SK-N-SH (cell line): ENCODE measurements around the gene CPM. TPM values are rescaled to one million over a fixed set of nuclear protein-coding genes. Genes with fewer than 3 reads are reported as not detected.

ENCODE experiments used
- CTCF ChIA-PET: fragments of 300-600, 350-600 bp; formaldehyde crosslinking; extraction: SDS; loops from one replicate; lab custom pipeline; 2021; lab: Yijun Ruan, JAX
- POLR2A ChIA-PET: fragments of 350-600 bp; sonication (Branson Sonifier 250); formaldehyde crosslinking; extraction: SDS; loops from one replicate; lab custom pipeline; 2020; ENCODE audit warnings: antibody characterized with exemption, inconsistent platforms; lab: Yijun Ruan, JAX
- DNase-seq: peaks from one replicate; pipeline ENCODE4 v3.0.0; 2012
- H2AFZ ChIP-seq: fragments of 200-600 bp; sonication (generic); 2 replicates; pipeline ENCODE4 v1.8.1; 2016; ENCODE audit warnings: antibody characterized with exemption, mild to moderate bottlenecking, low read depth
- H3F3A ChIP-seq: fragments of 200-600 bp; sonication (generic); replicated peaks from 2 replicates; pipeline ENCODE3; 2016; ENCODE audit warnings: antibody characterized with exemption, mild to moderate bottlenecking; ENCODE audit not compliant: insufficient read depth
- H3K27ac ChIP-seq, 2 experiments: fragments of 200-500 bp in 1 of 2; fragments of 200-600 bp in 1 of 2; sonication (Bioruptor generic) in 1 of 2; sonication (generic), shearing (Covaris generic) in 1 of 2; 2 replicates each; pipeline versions ENCODE4 v1.5.1 to v1.6.1; 2014 to 2016; ENCODE audit warnings: low read depth in 2 of 2, inconsistent platforms in 1 of 2, low read length in 1 of 2, mild to moderate bottlenecking in 1 of 2, mixed read lengths in 1 of 2
- H3K27me3 ChIP-seq: fragments of 200-600 bp; sonication (generic), shearing (Covaris generic); 2 replicates; pipeline ENCODE4 v1.6.1; 2016; ENCODE audit warnings: mixed run types; ENCODE audit not compliant: insufficient read depth
- H3K36me3 ChIP-seq, 2 experiments: fragments of 200-500 bp in 1 of 2; fragments of 200-600 bp in 1 of 2; sonication (Bioruptor generic) in 1 of 2; sonication (generic) in 1 of 2; replicated peaks in 1 of 2; 2 replicates each; pipeline versions ENCODE3 to v1.5.1; 2014 to 2016; ENCODE audit warnings: low read length in 1 of 2, mild to moderate bottlenecking in 1 of 2; ENCODE audit not compliant: insufficient read depth in 2 of 2, control insufficient read depth in 1 of 2
- H3K4me1 ChIP-seq, 2 experiments: fragments of 200-500 bp in 1 of 2; fragments of 200-600 bp in 1 of 2; sonication (Bioruptor generic) in 1 of 2; sonication (generic), shearing (Covaris generic) in 1 of 2; 2 replicates each; pipeline versions ENCODE4 v1.5.1 to v1.6.1; 2014 to 2016; ENCODE audit warnings: low read depth in 1 of 2, low read length in 1 of 2, mixed run types in 1 of 2; ENCODE audit not compliant: insufficient read depth in 2 of 2, control insufficient read depth in 1 of 2
- H3K4me2 ChIP-seq: fragments of 200-600 bp; sonication (generic), shearing (Covaris generic); 2 replicates; pipeline ENCODE4 v1.6.1; 2017; ENCODE audit warnings: mixed run types
- H3K4me3 ChIP-seq, 2 experiments: fragments of 200-500 bp in 1 of 2; fragments of 200-600 bp in 1 of 2; sonication (Bioruptor generic) in 1 of 2; sonication (generic), shearing (Covaris generic) in 1 of 2; 2 replicates each; pipeline versions ENCODE4 v1.5.1 to v1.8.1; 2014 to 2016; ENCODE audit warnings: low read depth in 2 of 2, inconsistent platforms in 1 of 2, low read length in 1 of 2, mild to moderate bottlenecking in 1 of 2, mixed read lengths in 1 of 2, moderate library complexity in 1 of 2
- H3K79me2 ChIP-seq: fragments of 200-600 bp; sonication (generic); 2 replicates; pipeline ENCODE4 v1.8.1; 2017; ENCODE audit warnings: mild to moderate bottlenecking; ENCODE audit not compliant: insufficient read depth
- H3K9ac ChIP-seq: fragments of 200-600 bp; sonication (generic); 2 replicates; pipeline ENCODE4 v1.6.1; 2017; ENCODE audit warnings: mixed run types
- H3K9me2 ChIP-seq: fragments of 200-600 bp; sonication (generic); 2 replicates; pipeline ENCODE4 v1.6.1; 2017; ENCODE audit warnings: mixed run types
- H3K9me3 ChIP-seq: fragments of 200-600 bp; sonication (generic); 2 replicates; pipeline ENCODE4 v1.6.1; 2017; ENCODE audit warnings: mixed run types, mild to moderate bottlenecking, moderate library complexity
- H4K20me1 ChIP-seq: fragments of 200-600 bp; sonication (generic); 2 replicates; pipeline ENCODE4 v1.6.1; 2017; ENCODE audit warnings: mild to moderate bottlenecking, mixed run types; ENCODE audit not compliant: insufficient read depth
- CTCF ChIP-seq: fragments of 200-600 bp; sonication (generic); IDR thresholded peaks from 2 replicates; pipeline ENCODE4 v1.6.1; 2017; ENCODE audit warnings: antibody characterized with exemption, mild to moderate bottlenecking, moderate library complexity
- ELF1 ChIP-seq: IDR thresholded peaks from 2 replicates; pipeline ENCODE4 v1.4.0; 2012
- EP300 ChIP-seq, 2 experiments: IDR thresholded peaks; 2 replicates each; pipeline versions ENCODE4 v1.4.0 to v1.6.1; 2012; ENCODE audit warnings: borderline replicate concordance in 1 of 2, low read depth in 1 of 2, low read length in 1 of 2
- FOSL2 ChIP-seq: IDR thresholded peaks from 2 replicates; pipeline ENCODE4 v1.4.0; 2012; ENCODE audit warnings: low read depth, mild to moderate bottlenecking, moderate library complexity, borderline replicate concordance
- GABPA ChIP-seq: IDR thresholded peaks from 2 replicates; pipeline ENCODE4 v1.4.0; 2012; ENCODE audit warnings: low read depth, mild to moderate bottlenecking
- GATA2 ChIP-seq: sonication (generic); formaldehyde crosslinking; IDR thresholded peaks from 2 replicates; pipeline ENCODE4 v1.5.0; 2020; ENCODE audit warnings: mild to moderate bottlenecking, missing genetic modification reagents
- IRF3 ChIP-seq: fragments of 150-350 bp; IDR thresholded peaks from 2 replicates; pipeline ENCODE4 v1.6.1; 2016; ENCODE audit warnings: mild to moderate bottlenecking, low read depth, low read length
- JUND ChIP-seq: IDR thresholded peaks from 2 replicates; pipeline ENCODE4 v1.4.0; 2012
- NFIC ChIP-seq: IDR thresholded peaks from 2 replicates; pipeline ENCODE4 v1.4.0; 2012; ENCODE audit warnings: borderline replicate concordance
- NRF1 ChIP-seq: IDR thresholded peaks from 2 replicates; pipeline ENCODE4 v1.6.1; 2012; ENCODE audit warnings: low read depth, mild to moderate bottlenecking, low read length
- PBX3 ChIP-seq: IDR thresholded peaks from 2 replicates; pipeline ENCODE4; 2012
- RAD21 ChIP-seq: IDR thresholded peaks from 2 replicates; pipeline ENCODE4 v1.6.1; 2012; ENCODE audit warnings: mild to moderate bottlenecking, low read length
- REST ChIP-seq: IDR thresholded peaks from 2 replicates; pipeline ENCODE4 v1.6.1; 2012; ENCODE audit warnings: mild to moderate bottlenecking, low read depth, low read length, moderate library complexity
- RFX5 ChIP-seq: IDR thresholded peaks from 2 replicates; pipeline ENCODE4 v1.6.1; 2012; ENCODE audit warnings: mild to moderate bottlenecking, improper control_type of control experiment, low read length
- TAF1 ChIP-seq: IDR thresholded peaks from 2 replicates; pipeline ENCODE4 v1.6.1; 2012; ENCODE audit warnings: low read depth, mild to moderate bottlenecking, low read length, moderate library complexity, borderline replicate concordance
- TCF12 ChIP-seq: IDR thresholded peaks from 2 replicates; pipeline ENCODE4 v1.4.0; 2012
- TEAD4 ChIP-seq: IDR thresholded peaks from 2 replicates; pipeline ENCODE4 v1.4.0; 2012; ENCODE audit warnings: mild to moderate bottlenecking, borderline replicate concordance; ENCODE audit not compliant: insufficient read depth
- USF1 ChIP-seq: IDR thresholded peaks from 2 replicates; pipeline ENCODE4 v1.4.0; 2012; ENCODE audit warnings: low read depth, borderline replicate concordance
- USF2 ChIP-seq: fragments of 150-350 bp; IDR thresholded peaks from 2 replicates; pipeline ENCODE4 v1.6.1; 2017; ENCODE audit warnings: antibody characterized with exemption, low read length, low read depth, borderline replicate concordance
- ZBTB33 ChIP-seq: IDR thresholded peaks from 2 replicates; pipeline ENCODE4 v1.4.0; 2012; ENCODE audit warnings: low read depth, borderline replicate concordance
- WGBS: methylation state at CpG from one replicate; pipeline ENCODE4 v1.1.6; 2017; ENCODE audit warnings: low lambda C conversion rate; 5-methylcytosine and 5-hydroxymethylcytosine counted together
- polyA plus RNA-seq, 3 experiments: library from polyadenylated mRNA; depleted of rRNA; stranded (reverse); fragments of >200 nt; gene quantifications; 2 replicates each; pipeline ENCODE4 v1.2.3, GENCODE V29; 2012

Gene CPM
- polyA plus RNA-seq, 1 of the 3 experiments (the other 2 are of a cell fraction) = 10.8 TPM

GRCh38 chr12:68878283-68878682 lies 54.7 kb downstream of the CPM start:
- Histone ChIP-seq H3K9me3 (no peaks in the 10 kb centered on the region), H3K4me2 (no peak overlapping the region), H3K79me2 (no peaks in the 10 kb centered on the region), H3K27ac (no peak overlapping the region), H3K4me1 (no peaks in the 10 kb centered on the region), H3K27me3 (no peaks in the 10 kb centered on the region), H3K36me3 (no peaks in the 10 kb centered on the region), H3K9ac (no peak overlapping the region), H2AFZ (no peak overlapping the region), H3K9me2 (no peaks in the 10 kb centered on the region), H3F3A (no peaks in the 10 kb centered on the region), H3K4me3 (no peak overlapping the region), H4K20me1 (no peaks in the 10 kb centered on the region)
- ChIA-PET CTCF (interaction anchor here (1.6 kb wide), 1 partner anchor 10 kb away, joined by 3 read pairs; no protein-coding TSS in a partner anchor), POLR2A (no interaction called here)
- DNase-seq = no peak
- no peak for TF ChIP-seq TEAD4
- no peak for TF ChIP-seq RAD21
- TF ChIP-seq NRF1 = no peak
- no peak for TF ChIP-seq EP300 (IDR thresholded peaks at IDR 0.05; ENCODE audit: borderline replicate concordance in 1 of 2, low read depth in 1 of 2, low read length in 1 of 2)
- no peak for TF ChIP-seq GABPA
- TF ChIP-seq FOSL2 = no peak
- TF ChIP-seq REST = no peak
- TF ChIP-seq USF2 = no peak
- no peak for TF ChIP-seq TAF1
- TF ChIP-seq CTCF = no peak
- TF ChIP-seq JUND = no peak
- TF ChIP-seq NFIC = no peak
- no peak for TF ChIP-seq IRF3
- TF ChIP-seq ZBTB33 = no peak
- TF ChIP-seq USF1 = no peak
- no peak for TF ChIP-seq ELF1
- TF ChIP-seq RFX5 = no peak
- TF ChIP-seq PBX3 = no peak
- no peak for TF ChIP-seq TCF12
- no peak for TF ChIP-seq GATA2
- 67% methylated on average over 4 of the region's 4 CpGs for WGBS
